Left renal cortex interstitium (tissue), 4 donors: ENCODE data around the gene GBP4. TPM values are rescaled to one million over a fixed set of nuclear protein-coding genes. Genes with fewer than 3 reads are reported as not detected.
"Not testable (repeated sequence)": the region's sequence is repeated elsewhere in the genome, so short reads cannot be mapped to it uniquely, and the experiment has no call there.

ENCODE experiments used
- DNase-seq, 4 donors: peaks; one replicate each; pipeline ENCODE4 v3.0.0-alpha.2; 2013; ENCODE audit warnings: low read depth in 4 of 4, low spot score in 2 of 4, missing footprints in 1 of 4
- polyA plus RNA-seq, 4 donors: library from polyadenylated mRNA; unstranded; fragments of 120-200 nt; gene quantifications; one replicate each; pipeline ENCODE4 v1.2.1, GENCODE V29; 2013; ENCODE audit not compliant: insufficient read length in 4 of 4

GBP4 gene, protein sequence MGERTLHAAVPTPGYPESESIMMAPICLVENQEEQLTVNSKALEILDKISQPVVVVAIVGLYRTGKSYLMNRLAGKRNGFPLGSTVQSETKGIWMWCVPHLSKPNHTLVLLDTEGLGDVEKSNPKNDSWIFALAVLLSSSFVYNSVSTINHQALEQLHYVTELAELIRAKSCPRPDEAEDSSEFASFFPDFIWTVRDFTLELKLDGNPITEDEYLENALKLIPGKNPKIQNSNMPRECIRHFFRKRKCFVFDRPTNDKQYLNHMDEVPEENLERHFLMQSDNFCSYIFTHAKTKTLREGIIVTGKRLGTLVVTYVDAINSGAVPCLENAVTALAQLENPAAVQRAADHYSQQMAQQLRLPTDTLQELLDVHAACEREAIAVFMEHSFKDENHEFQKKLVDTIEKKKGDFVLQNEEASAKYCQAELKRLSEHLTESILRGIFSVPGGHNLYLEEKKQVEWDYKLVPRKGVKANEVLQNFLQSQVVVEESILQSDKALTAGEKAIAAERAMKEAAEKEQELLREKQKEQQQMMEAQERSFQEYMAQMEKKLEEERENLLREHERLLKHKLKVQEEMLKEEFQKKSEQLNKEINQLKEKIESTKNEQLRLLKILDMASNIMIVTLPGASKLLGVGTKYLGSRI
- polyA plus RNA-seq, result 10 to 100 TPM in 1 of 4 donors, 1 to 10 TPM in 3; 5.5 to 14.6 (median 8.5) TPM

DNA sequence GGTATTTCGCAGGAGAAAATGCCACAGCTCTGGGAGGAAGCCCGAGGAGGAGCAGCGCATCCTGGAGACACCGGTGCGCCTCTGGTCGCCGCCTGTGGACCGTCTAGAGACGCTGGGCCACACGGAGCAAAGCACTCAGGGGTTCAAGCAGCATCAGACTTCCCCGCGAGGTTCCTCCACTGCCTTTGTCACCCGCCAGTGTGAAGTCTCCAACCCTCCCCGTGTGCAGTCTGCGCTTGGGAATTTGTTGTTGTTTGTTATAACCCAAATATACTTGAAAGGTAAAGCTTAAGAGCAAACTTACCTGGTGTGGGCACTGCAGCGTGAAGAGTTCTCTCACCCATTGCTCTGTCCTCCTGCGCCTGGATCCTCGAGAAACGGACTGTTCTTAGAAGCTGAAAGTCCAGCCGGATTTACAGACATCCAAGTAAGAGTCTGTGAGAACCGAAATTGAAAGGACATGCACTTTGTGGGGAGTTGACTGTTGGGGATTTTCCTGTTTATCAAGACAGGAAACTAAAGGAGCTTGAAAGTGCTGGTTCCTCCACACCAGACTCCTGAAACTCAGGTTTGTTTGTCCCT, at the start of gene GBP4:
GBP4 (minus strand) TSS at position 452 of the 582 bp plus-strand sequence; CDS start at position 344, 108 bp downstream.
- no peak for DNase-seq

DNA sequence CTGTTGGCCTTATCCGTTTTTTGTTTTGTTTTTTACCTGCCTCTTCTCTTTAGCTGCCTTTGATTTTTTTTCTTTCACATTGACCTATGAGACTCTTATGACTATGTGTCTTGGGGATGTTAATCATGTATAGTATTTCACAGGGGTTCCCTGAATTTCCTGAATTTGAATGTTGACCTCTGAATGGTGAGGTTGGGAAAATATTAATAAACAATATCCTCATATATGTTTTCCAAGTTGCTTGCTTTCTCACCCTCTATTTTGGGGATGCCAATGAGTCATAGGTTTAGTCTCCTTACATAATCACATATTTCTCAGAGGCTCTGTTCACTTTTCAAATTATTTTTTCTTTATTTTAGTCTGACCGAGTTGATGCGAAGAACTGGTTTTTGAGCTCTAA, 44.3 kb upstream of the GBP4 start:
- no peak for DNase-seq

DNA sequence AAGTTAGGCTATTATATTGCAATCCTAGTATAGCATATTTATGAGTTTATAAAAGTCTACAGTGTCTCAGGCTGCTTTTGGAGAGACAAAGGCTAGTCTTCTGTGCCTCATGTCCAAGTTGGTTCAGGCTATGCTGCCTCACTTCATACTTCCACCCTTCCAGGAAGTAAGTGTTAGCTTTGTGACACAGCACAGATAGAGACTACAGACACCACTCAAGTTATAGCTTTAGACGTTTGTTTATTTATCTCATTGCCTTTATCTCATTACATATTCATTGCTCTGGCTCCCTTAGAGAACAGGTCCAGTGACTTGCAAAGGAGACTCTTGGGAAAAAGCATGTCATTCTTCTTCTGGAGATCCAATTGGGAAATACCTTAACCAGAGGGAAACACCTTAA, 22.6 kb upstream of the GBP4 start:
- DNase-seq, result no peak

DNA sequence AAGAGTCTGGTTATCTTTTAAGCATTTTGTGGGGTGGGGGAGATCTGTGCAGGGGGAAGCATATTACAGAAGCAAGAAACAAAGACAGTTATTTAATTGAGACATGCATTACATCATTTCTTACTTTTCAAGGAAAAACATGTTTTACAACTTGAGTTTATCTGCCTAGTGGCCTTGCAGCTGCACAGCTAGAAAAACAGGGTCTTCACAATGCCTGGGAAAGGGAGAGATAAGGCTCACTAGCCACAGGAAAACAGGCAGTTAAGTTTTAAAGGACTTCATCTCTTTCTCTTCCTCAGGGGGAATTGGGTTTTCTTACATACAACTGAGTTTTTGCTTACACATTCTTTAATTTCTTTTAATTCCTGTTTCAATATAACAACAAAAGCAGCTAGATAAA, 21.1 kb upstream of the GBP4 start:
- DNase-seq, result not testable (repeated sequence)

DNA sequence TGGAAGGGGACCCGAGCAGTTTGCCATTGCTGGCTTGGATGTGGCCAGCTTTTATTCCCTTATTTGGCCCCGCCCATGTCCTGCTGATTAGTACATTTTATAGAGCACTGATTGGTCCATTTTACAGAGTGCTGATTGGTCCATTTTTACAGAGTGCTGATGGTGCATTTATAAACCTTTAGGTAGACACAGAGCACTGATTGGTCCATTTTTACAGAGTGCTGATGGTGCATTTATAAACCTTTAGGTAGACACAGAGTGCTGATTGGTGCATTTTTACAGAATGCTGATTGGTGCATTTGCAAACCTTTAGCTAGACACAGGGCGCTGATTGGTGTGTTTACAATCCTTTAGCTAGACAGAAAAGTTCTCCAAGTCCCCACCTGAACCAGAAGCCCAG, 20.2 kb upstream of the GBP4 start:
- DNase-seq, result not testable (repeated sequence)

DNA sequence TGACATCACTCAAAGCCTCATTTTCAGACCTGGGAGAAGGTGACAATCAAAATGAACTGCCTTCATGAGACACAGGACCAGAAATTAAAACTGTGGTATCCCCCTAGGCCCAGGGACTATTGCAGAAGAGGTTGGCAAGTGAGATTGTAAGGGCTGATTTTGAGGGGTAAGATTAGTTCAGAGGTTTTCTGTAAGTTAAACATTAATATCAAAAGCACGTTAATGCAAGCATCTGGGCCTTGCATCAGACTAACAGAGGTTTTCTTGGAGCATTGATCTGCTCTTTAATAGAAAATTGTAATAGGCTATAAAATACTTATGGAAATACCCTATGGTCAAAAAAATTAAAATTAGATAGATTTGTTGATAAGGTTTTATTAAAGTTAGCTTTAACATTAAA, 14.6 kb upstream of the GBP4 start:
- DNase-seq, result no peak

DNA sequence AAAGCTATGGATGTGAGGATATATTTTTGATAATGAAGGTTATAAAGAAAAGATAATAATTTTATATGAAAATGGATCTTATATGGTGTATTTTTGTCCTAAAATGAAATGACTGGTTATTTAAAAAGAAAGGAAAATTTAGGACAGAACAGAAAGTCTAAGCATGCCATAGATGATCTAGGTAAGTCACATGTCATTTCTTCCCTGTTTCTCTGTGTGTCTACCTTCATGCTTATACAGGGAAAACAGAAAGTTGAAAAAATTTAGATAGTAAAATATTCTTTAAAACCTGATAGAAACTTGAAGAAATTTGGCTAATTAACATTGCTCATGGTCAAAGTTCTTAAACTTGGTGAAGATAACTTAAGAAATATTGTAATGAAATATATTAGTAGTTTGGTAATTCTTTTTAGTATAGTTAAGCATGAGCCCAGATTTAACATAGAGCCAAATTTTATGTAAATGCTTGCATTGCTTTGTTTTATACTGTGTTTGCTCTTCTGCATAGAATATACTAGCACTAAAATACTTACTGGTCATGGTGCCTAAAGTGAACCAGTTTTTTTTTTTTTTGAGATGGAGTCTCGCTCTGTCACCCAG, 12.4 kb upstream of the GBP4 start:
- no peak for DNase-seq

DNA sequence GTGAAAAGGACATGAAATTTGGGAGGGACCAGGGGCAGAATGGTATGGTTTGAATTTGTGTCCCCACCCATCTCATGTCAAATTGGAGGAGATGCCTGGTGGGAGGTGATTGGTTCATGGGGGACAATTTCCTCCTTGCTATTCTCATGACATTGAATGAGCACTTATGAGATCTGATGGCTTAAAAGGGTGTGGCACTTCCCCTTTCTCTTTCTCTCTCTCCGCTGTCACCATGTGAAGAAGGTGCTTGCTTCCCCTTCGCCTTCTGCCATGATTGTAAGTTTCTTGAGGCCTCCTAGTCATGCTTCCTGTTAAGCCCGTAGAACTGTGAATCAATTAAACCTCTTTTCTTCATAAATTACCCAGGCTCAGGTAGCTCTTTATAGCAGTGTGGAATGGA, 7.6 kb upstream of the GBP4 start:
- DNase-seq, result no peak

DNA sequence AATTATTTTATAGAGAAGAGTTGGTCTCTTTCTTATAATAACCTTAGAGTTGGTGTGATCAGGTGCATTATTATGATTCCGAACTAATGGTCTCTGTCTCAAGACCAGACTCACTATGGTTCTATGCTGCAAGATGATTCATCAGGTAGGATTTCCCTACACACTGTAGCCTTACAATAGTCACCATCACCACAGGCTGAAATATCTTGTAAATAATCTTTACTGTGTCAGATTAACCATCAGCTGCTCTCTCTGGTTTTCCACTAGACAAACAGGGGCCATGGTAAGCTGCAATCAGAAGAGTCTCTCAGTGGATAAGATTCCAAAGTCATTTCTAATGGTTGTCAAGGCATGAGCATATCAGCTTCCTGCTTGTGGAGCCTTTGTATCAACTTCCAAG, 4.4 kb upstream of the GBP4 start:
- no peak for DNase-seq

DNA sequence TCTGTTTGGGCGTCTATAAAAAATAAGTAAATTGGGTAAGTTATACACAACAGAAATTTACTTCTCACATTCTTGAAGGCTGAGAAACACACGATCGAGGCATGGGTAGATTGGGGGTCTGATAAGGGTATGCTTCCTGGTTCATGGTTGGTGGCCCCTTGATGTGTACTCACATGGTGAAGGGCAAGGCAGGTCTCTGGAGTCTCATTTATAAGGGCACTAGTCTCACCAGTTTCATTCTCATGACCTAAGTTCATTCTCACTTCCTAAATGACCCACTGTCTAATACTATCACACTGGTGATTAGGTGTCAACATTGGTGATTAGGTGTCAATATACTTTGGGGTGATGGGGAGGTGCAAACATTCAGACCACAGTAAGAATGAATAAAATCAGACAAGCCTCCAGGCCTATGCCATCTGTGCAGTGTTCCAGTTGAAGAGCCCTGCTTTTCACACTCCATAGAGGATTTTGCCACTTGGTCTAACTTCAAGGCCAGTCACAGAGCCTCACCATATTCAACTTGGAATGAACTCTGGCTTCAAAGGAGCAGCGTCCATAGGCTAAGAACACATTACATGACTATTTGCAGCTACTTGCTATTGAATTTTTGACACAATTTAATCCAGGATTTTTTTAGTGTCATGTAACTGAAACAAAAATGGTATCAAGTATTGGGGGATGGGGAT, 2.5 kb upstream of the GBP4 start:
- no peak for DNase-seq

DNA sequence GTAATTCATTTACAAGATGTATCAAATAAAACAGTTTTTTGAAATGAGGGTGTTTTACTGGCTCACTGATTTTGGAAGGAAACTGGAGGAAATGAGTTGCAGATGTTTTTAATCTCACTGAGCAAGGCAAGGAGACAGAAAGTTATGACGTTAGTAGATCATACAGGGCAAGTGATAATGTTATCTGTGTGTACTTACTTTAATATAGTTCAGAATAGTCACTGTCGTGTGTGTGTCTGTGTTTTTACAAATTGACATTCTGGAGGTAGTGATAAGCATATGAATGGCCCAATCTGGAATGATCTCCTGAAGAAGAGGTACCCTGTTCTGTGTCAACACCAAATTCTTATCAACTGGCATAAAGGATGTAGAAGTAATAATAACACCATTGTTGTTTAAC, 1.9 kb upstream of the GBP4 start:
- DNase-seq, result no peak

DNA sequence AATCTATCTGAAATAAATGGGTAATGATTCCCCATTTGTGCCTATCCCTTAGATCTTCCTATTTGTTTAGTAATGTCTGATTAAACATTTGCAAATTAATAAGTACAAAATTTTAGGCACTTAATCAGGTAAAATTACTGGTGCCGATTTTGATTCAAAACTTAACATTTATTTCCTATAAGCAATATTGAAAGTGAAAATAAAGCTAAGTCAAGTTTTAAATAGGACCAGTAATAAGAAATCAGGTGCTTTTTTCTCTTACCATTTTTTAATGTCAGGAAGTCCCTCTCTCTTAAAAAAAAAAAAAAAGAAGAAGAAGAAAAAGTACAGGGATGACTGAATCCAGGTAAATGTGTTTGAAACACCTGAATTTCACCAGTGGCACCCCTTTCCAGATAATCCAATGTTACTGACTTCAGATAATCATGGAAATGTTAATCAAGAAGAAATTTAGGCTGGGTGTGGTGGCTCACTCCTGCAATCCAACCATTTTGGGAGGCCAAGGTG, 836 bp upstream of the GBP4 start:
- no peak for DNase-seq

DNA sequence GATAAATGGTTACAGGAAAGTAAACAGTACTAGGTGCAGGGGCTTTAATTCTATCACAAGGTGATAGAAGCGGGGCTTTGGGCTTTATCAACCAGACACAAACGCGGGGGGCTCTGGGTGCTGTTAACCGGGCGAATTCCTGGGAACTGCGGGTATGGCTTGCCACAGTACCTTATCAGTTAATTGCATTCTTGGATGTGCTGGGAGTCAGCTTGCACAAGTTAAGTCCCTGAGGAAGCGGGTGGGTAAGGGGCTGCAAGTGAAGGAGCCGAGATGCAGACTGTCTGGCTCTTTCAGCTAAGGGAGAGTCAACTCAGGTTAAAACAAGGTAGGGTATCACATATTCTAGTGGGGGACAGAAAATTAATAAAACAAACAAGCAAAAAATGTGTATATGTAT, 661 bp downstream of the GBP4 start:
- DNase-seq, result no peak

DNA sequence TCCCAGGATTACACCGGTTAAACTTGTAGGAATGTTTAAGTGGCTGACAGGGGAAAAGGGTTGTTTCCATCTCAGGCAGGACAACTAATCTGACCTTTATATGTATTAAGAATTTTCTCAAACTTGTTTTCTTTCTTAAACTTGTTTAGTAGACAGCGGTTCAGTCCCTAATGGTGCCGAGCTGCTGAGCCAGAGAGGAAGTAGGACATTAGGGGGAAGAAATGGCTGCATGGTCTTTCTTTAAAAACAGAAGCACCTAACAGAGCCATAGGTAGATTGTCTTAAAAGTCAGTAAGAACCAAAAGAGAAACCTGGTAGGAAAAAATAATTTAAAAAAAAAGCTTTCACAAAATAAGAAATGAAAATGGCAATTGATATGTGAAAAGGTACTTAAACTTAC, 3.3 kb downstream of the GBP4 start:
- no peak for DNase-seq

DNA sequence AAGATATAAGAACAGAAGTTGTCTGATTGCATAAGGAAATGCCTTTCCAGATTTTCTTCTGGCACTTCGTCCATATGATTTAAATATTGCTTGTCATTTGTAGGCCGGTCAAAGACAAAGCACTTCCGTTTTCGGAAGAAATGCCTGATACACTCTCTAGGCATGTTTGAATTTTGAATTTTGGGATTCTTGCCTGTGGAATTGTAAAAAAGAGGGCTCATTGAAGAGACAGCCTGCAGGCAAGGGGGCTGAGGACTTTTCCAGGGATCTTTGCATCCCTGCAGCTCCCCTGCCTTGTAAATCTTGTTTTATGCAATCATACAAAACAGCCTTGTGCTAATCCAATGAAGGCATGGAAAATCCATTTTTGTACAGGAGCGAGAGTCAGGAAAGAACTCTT, 7.4 kb downstream of the GBP4 start:
- no peak for DNase-seq

DNA sequence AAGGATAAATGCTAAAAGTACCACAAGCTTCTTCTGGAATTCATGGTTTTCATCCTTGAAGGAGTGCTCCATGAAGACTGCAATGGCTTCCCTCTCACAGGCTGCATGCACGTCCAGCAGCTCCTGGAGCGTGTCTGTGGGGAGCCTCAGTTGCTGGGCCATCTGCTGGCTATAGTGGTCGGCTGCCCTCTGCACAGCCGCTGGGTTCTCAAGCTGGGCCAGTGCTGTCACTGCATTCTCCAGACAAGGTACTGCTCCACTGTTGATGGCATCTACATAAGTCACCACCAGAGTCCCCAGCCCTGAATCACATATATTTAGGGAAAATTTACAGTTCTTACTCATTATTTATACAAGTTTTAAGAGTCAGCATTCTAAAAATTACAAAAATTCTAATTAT, 8.7 kb downstream of the GBP4 start:
- no peak for DNase-seq

DNA sequence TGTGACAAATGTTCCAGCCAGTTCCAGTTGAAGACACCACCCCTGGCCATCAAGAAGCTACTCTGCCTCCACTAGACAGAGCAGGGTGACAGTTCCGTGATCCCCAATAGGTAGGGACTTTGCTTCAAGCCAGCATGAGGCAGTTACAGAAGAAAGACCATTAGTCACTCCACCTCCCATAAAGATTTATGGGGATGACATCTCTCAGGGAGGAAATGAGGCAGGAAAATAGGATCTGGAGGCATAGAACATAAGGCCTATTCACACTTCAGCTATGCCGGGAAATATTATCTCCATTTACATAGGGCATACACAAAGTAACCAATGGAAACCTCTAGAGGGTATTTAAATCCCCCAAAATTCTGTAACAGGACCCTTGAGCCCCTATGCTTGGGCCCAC, 19.4 kb downstream of the GBP4 start:
- no peak for DNase-seq

DNA sequence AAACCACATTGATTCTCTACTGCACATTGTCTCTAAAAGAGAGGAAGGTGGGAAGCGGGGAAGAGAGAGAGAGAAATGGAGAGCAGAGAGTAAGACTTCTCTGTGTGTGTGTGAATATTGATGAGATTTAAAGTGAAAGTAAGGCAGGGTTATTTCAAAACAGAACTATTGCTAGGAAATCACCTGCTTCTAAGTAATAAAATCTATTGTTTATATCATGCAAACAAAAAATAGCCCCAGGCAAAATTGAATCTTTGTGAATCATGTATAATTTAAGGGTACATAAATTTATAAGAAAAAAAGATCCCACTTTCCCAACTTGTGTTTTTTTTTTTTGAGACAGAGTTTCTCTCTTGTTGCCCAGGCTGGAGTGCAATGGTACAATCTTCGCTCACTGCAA, 21.8 kb downstream of the GBP4 start:
- no peak for DNase-seq

DNA sequence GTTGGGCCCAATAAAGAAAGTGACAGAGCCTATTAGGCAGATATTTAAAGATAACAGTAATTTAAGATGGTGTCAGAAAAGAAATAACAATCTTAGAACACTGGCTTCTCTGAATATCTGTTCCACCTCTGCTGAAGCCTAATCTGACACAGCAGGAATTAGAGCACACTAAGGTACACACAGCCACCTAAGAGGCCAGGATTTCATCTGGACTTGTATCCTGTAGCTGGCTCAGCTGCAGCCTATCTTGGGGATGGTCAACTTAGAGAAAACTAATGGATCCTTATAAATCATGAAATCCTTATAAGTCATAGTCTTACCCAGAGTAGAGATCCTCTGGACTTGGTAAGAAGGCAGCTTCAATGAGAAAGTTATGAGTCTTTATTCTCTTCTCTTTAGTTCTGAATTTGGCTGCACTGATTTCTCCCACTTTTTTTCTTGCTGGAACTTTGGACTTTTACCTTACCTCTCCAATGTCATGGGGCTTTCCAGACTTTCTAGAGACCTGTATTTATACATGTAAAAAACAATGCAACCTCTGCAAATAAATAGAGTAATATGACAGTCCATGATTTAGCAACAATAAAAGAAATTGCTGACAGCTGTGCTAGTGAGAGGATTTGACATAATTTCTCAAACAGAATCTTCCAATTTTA, 23.0 kb downstream of the GBP4 start, which contains the start of gene GBP7:
GBP7 (minus strand) TSS at position 403 of the 656 bp plus-strand sequence. CDS start 4,068 bp downstream, outside the sequence.
- DNase-seq, result no peak

DNA sequence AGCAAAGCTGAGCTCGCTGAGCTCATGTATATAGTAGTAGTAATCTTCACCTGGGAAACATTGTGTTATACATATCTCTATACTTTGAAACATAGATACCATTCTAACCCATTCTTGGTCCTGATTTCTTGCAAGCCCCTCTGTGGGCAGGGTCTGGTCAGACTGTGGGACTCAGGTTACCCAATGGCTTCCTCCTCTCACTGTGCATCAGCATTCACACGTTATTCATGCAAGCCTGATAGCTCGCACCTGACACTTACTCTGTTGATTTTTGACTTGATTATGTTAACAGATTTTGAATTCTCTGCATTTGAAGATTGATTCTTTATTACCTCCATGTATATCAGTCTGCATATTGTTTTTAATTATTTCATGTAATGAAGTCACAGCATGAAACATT, 24.3 kb downstream of the GBP4 start:
- DNase-seq, result no peak
